Activated CD8-positive, alpha-beta memory T cell treated with anti-CD3 and anti-CD28 coated beads for 36 hours (primary cell): Measurements from ENCODE around the gene GNB1L. TPM values are rescaled to one million over a fixed set of nuclear protein-coding genes. Genes with fewer than 3 reads are reported as not detected.

Experiments used
- CTCF ChIA-PET: fragments of 350-600 bp; sonication (Branson Sonifier 250); formaldehyde crosslinking; loops from one replicate; lab custom pipeline; 2021; ENCODE audit warnings: antibody characterized with exemption; lab: Charles Lee
- POLR2A ChIA-PET: fragments of 350-600 bp; sonication (Branson Sonifier 250); formaldehyde crosslinking; loops from one replicate; lab custom pipeline; 2021; ENCODE audit warnings: antibody characterized with exemption; lab: Charles Lee
- total RNA-seq, 2 experiments: library from RNA; stranded (reverse); gene quantifications; one replicate each; pipeline ENCODE4 v1.2.3, GENCODE V29; 2021

GNB1L gene
- total RNA-seq, 2 experiments from 2014 or later = 17.1 to 17.3 TPM

GRCh38 chr22:19764636-19765476 lies 89.8 kb downstream of the GNB1L start:
- POLR2A ChIA-PET = no interaction called here
- CTCF ChIA-PET = interaction anchor here (0.8 kb wide), 1 partner anchor 34 kb away, joined by 3 read pairs; no protein-coding TSS in a partner anchor

GRCh38 chr22:19764299-19764593 lies 90.4 kb downstream of the GNB1L start:
- ChIA-PET CTCF (interaction anchor here (0.8 kb wide), 1 partner anchor 33 kb away, joined by 3 read pairs; no protein-coding TSS in a partner anchor), POLR2A (no interaction called here)

GRCh38 chr22:19763458-19764298 lies 91.0 kb downstream of the GNB1L start:
- ChIA-PET POLR2A (interaction anchor here (0.6 kb wide), 1 partner anchor 1063 kb away, joined by 3 read pairs; no protein-coding TSS in a partner anchor), CTCF (no interaction called here)

GRCh38 chr22:19762568-19763457 lies 91.9 kb downstream of the GNB1L start:
- CTCF ChIA-PET = interaction anchor here (1.6 kb wide), 1 partner anchor 33 kb away, joined by 4 read pairs; no protein-coding TSS in a partner anchor
- POLR2A ChIA-PET = no interaction called here

- CTCF ChIA-PET = interaction anchor here (1.6 kb wide), 1 partner anchor 32 kb away, joined by 4 read pairs; no protein-coding TSS in a partner anchor
Measured at GRCh38 chr22:19761725-19762567, 92.7 kb downstream of the GNB1L start.

GRCh38 chr22:19760951-19761724 lies 93.5 kb downstream of the GNB1L start:
- CTCF ChIA-PET = interaction anchor here (1.6 kb wide), 1 partner anchor 31 kb away, joined by 4 read pairs; no protein-coding TSS in a partner anchor
- POLR2A ChIA-PET = no interaction called here

More at GRCh38 chr22:19761725-19762567, 92.7 kb downstream of the GNB1L start:
- POLR2A ChIA-PET = no interaction called here

- POLR2A ChIA-PET = no interaction called here
Measured at GRCh38 chr22:19760058-19760950, 94.4 kb downstream of the GNB1L start, which contains the start of gene TBX1. TBX1 (plus strand) TSS chr22:19760778; CDS start chr22:19760844, 66 bp downstream.

GRCh38 chr22:19759427-19760057 lies 95.1 kb downstream of the GNB1L start:
- CTCF ChIA-PET = interaction anchor here (0.7 kb wide), 1 partner anchor 151 kb away, joined by 3 read pairs; no protein-coding TSS in a partner anchor
- POLR2A ChIA-PET = no interaction called here

More at GRCh38 chr22:19760058-19760950, 94.4 kb downstream of the GNB1L start, which contains the start of gene TBX1:
- CTCF ChIA-PET = interaction anchor here (0.7 kb wide), 1 partner anchor 150 kb away, joined by 3 read pairs; no protein-coding TSS in a partner anchor

- CTCF ChIA-PET = no interaction called here
- POLR2A ChIA-PET = no interaction called here
Measured at GRCh38 chr22:19758896-19759426, 95.7 kb downstream of the GNB1L start.

- CTCF ChIA-PET = no interaction called here
- POLR2A ChIA-PET = no interaction called here
Measured at GRCh38 chr22:19757985-19758895, 96.4 kb downstream of the GNB1L start.

GRCh38 chr22:19757140-19757984 lies 97.3 kb downstream of the GNB1L start:
- CTCF ChIA-PET = interaction anchor here (0.9 kb wide), 2 partner anchors 134 to 153 kb away, joined by 3 to 6 read pairs; no protein-coding TSS in a partner anchor
- POLR2A ChIA-PET = no interaction called here

- ChIA-PET CTCF (interaction anchor here (0.9 to 1.2 kb wide), 4 partner anchors 26 to 153 kb away, joined by 3 to 6 read pairs (median 4); no protein-coding TSS in a partner anchor), POLR2A (no interaction called here)
Measured at GRCh38 chr22:19756288-19757128, 98.2 kb downstream of the GNB1L start.
